ENCODE data around the gene GANAB. TPM values are rescaled to one million over a fixed set of nuclear protein-coding genes. Genes with fewer than 3 reads are reported as not detected.

GANAB gene
- polyA plus RNA-seq, 10 donors, result 145 to 211 (median 165) TPM

DNA sequence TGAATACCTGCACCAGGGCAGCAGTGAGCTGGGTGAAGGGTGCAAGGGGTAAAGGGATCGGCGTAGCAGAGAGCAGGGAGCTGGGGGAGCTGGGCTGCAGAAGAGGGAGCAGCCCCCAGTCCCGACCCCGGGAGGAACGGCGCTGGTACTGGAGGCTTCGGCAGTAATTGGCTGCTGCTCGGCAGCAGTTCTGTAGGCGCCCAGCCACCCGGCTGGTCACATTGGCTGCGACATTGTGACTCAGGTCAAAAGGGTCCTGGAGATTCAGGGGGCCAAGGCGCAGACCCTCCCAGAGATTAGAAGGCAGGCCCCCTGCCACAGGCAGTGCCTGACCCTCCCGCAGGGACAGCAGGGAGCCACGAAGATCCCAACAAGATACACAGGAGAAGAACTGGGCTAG lies 70.6 kb downstream of the GANAB start:
- DNase-seq, result no peak

GRCh38 chr11:62575156-62575555 lies 71.3 kb downstream of the GANAB start:
- DNase-seq, result no peak

Other genes starting within 250 kb of the GANAB start
- gene SCGB1A1, start 227.6 kb downstream of the GANAB start, polyA plus RNA-seq (ENCODE audit: insufficient read length in 10 of 10), result not detected
- gene AHNAK, start 99.8 kb downstream of the GANAB start, polyA plus RNA-seq (ENCODE audit: insufficient read length in 10 of 10), result 100 to 1,000 TPM; 269 to 408 (median 312) TPM
- 1,000 to 10,000 TPM; 2,727 to 3,805 (median 3,280) TPM for gene EEF1G, start 72.7 kb downstream of the GANAB start, polyA plus RNA-seq (ENCODE audit: insufficient read length in 10 of 10)
- gene TUT1, start 55.1 kb downstream of the GANAB start, polyA plus RNA-seq (ENCODE audit: insufficient read length in 10 of 10), result 10 to 100 TPM; 11.6 to 17.7 (median 13.8) TPM
- gene MTA2, start 44.7 kb downstream of the GANAB start, polyA plus RNA-seq (ENCODE audit: insufficient read length in 10 of 10), result 10 to 100 TPM; 36.9 to 56.4 (median 44.1) TPM
- gene EML3, start 33.8 kb downstream of the GANAB start, polyA plus RNA-seq (ENCODE audit: insufficient read length in 10 of 10), result 10 to 100 TPM; 11.9 to 25.3 (median 17.7) TPM
- gene ROM1, start 33.4 kb downstream of the GANAB start, polyA plus RNA-seq (ENCODE audit: insufficient read length in 10 of 10), result 1 to 10 TPM in 8 of 10 donors, under 1 TPM in 2; 0.69 to 2.4 (median 1.6) TPM
- gene B3GAT3, start 24.6 kb downstream of the GANAB start, polyA plus RNA-seq (ENCODE audit: insufficient read length in 10 of 10), result 10 to 100 TPM; 13.3 to 22.3 (median 18.7) TPM
- gene INTS5, start 6.7 kb upstream of the GANAB start, polyA plus RNA-seq (ENCODE audit: insufficient read length in 10 of 10), result 10 to 100 TPM in 6 of 10 donors, 1 to 10 TPM in 4; 9.0 to 13.9 (median 11.1) TPM
- 10 to 100 TPM; 30.0 to 44.8 (median 33.0) TPM for gene C11orf98, start 18.6 kb upstream of the GANAB start, polyA plus RNA-seq (ENCODE audit: insufficient read length in 10 of 10)
- gene CSKMT, start 18.7 kb upstream of the GANAB start, polyA plus RNA-seq (ENCODE audit: insufficient read length in 10 of 10), result 1 to 10 TPM; 1.8 to 4.9 (median 3.1) TPM
- gene UQCC3, start 25.1 kb upstream of the GANAB start, polyA plus RNA-seq (ENCODE audit: insufficient read length in 10 of 10), result 1 to 10 TPM; 4.5 to 8.3 (median 5.7) TPM
- gene LBHD1, start 25.7 kb upstream of the GANAB start, polyA plus RNA-seq (ENCODE audit: insufficient read length in 10 of 10), result 1 to 10 TPM; 3.0 to 8.4 (median 6.6) TPM
- 100 to 1,000 TPM in 9 of 10 donors, 10 to 100 TPM in 1; 96.1 to 155 (median 130) TPM for gene UBXN1, start 32.5 kb upstream of the GANAB start, polyA plus RNA-seq (ENCODE audit: insufficient read length in 10 of 10)
- gene LRRN4CL, start 42.9 kb upstream of the GANAB start, polyA plus RNA-seq (ENCODE audit: insufficient read length in 10 of 10), result 10 to 100 TPM; 12.8 to 31.1 (median 20.4) TPM
- 10 to 100 TPM; 15.1 to 24.5 (median 22.0) TPM for gene BSCL2, start 60.8 kb upstream of the GANAB start, polyA plus RNA-seq (ENCODE audit: insufficient read length in 10 of 10)
- gene GNG3, start 61.1 kb upstream of the GANAB start, polyA plus RNA-seq (ENCODE audit: insufficient read length in 10 of 10), result 1 to 10 TPM in 2 of 10 donors, under 1 TPM in 5, not detected in 3; 0.35 to 1.5 (median 0.66) TPM
- 10 to 100 TPM; 40.7 to 61.0 (median 47.6) TPM for gene HNRNPUL2, start 80.8 kb upstream of the GANAB start, polyA plus RNA-seq (ENCODE audit: insufficient read length in 10 of 10)
- gene TTC9C, start 81.9 kb upstream of the GANAB start, polyA plus RNA-seq (ENCODE audit: insufficient read length in 10 of 10), result 10 to 100 TPM; 22.8 to 32.2 (median 30.1) TPM
- gene ZBTB3, start 107.5 kb upstream of the GANAB start, polyA plus RNA-seq (ENCODE audit: insufficient read length in 10 of 10), result 1 to 10 TPM; 3.2 to 5.1 (median 3.9) TPM
- 100 to 1,000 TPM in 1 of 10 donors, 10 to 100 TPM in 9; 81.9 to 102 (median 89.2) TPM for gene POLR2G, start 115.0 kb upstream of the GANAB start, polyA plus RNA-seq (ENCODE audit: insufficient read length in 10 of 10)
- 10 to 100 TPM; 11.5 to 16.6 (median 14.2) TPM for gene TAF6L, start 124.8 kb upstream of the GANAB start, polyA plus RNA-seq (ENCODE audit: insufficient read length in 10 of 10)
- 10 to 100 TPM; 24.7 to 29.1 (median 27.6) TPM for gene TMEM179B, start 140.8 kb upstream of the GANAB start, polyA plus RNA-seq (ENCODE audit: insufficient read length in 10 of 10)
- 10 to 100 TPM; 10.6 to 17.0 (median 15.2) TPM for gene TMEM223, start 145.4 kb upstream of the GANAB start, polyA plus RNA-seq (ENCODE audit: insufficient read length in 10 of 10)
- 10 to 100 TPM; 59.6 to 85.7 (median 65.7) TPM for gene NXF1, start 158.8 kb upstream of the GANAB start, polyA plus RNA-seq (ENCODE audit: insufficient read length in 10 of 10)
- 10 to 100 TPM; 32.7 to 42.6 (median 35.0) TPM for gene STX5, start 185.4 kb upstream of the GANAB start, polyA plus RNA-seq (ENCODE audit: insufficient read length in 10 of 10)
- not detected for gene TEX54, start 186.2 kb upstream of the GANAB start, polyA plus RNA-seq (ENCODE audit: insufficient read length in 10 of 10)
- 10 to 100 TPM; 25.5 to 35.1 (median 31.0) TPM for gene WDR74, start 193.0 kb upstream of the GANAB start, polyA plus RNA-seq (ENCODE audit: insufficient read length in 10 of 10)
- 10 to 100 TPM; 33.4 to 60.9 (median 42.8) TPM for gene SLC3A2, start 234.3 kb upstream of the GANAB start, polyA plus RNA-seq (ENCODE audit: insufficient read length in 10 of 10)

Data from muscle of back (tissue), 11 donors.